ENCODE data around the gene KLK3.
"Not testable (repeated sequence)": the region's sequence is repeated elsewhere in the genome, so short reads cannot be mapped to it uniquely, and the experiment has no call there.

The KLK3 gene

GRCh38 chr19:50854636-50855410 is at the start of gene KLK3:
Gene KLK3 (plus strand): TSS chr19:50854915. CDS start chr19:50854956, 41 bp downstream.
- DNase-seq (ENCODE audit: low spot score) = no peak

- no peak for DNase-seq (ENCODE audit: low spot score)
Measured at GRCh38 chr19:50808856-50809255, 45.9 kb upstream of the KLK3 start.

- not testable (repeated sequence) for DNase-seq (ENCODE audit: low spot score)
Measured at GRCh38 chr19:50811622-50812238, 43.0 kb upstream of the KLK3 start.

- no peak for DNase-seq (ENCODE audit: low spot score)
Measured at GRCh38 chr19:50812474-50812873, 42.2 kb upstream of the KLK3 start.

- no peak for DNase-seq (ENCODE audit: low spot score)
Measured at GRCh38 chr19:50814883-50815282, 39.8 kb upstream of the KLK3 start.

GRCh38 chr19:50815439-50815838 is 39.3 kb upstream of the KLK3 start:
- DNase-seq (ENCODE audit: low spot score) = no peak

- DNase-seq (ENCODE audit: low spot score) = no peak
Measured at GRCh38 chr19:50817941-50818858, 36.5 kb upstream of the KLK3 start.

GRCh38 chr19:50818859-50819472 is 35.7 kb upstream of the KLK3 start:
- DNase-seq (ENCODE audit: low spot score) = no peak

- no peak for DNase-seq (ENCODE audit: low spot score)
Measured at GRCh38 chr19:50819636-50820035, 35.1 kb upstream of the KLK3 start.

GRCh38 chr19:50820086-50820485 is 34.6 kb upstream of the KLK3 start:
- DNase-seq (ENCODE audit: low spot score) = no peak

- no peak for DNase-seq (ENCODE audit: low spot score)
Measured at GRCh38 chr19:50820549-50821247, 34.0 kb upstream of the KLK3 start.

GRCh38 chr19:50821248-50821612 is 33.5 kb upstream of the KLK3 start:
- no peak for DNase-seq (ENCODE audit: low spot score)

GRCh38 chr19:50821622-50822021 is 33.1 kb upstream of the KLK3 start:
- no peak for DNase-seq (ENCODE audit: low spot score)

- DNase-seq (ENCODE audit: low spot score) = no peak
Measured at GRCh38 chr19:50822661-50823208, 32.0 kb upstream of the KLK3 start.

- DNase-seq (ENCODE audit: low spot score) = no peak
Measured at GRCh38 chr19:50823389-50824042, 31.2 kb upstream of the KLK3 start, which contains the start of gene KLK1. Gene KLK1 (minus strand): TSS chr19:50823787. CDS start chr19:50823748, 39 bp downstream.

- DNase-seq (ENCODE audit: low spot score) = no peak
Measured at GRCh38 chr19:50826492-50827240, 28.0 kb upstream of the KLK3 start.

- DNase-seq (ENCODE audit: low spot score) = no peak
Measured at GRCh38 chr19:50827476-50827875, 27.2 kb upstream of the KLK3 start.

- no peak for DNase-seq (ENCODE audit: low spot score)
Measured at GRCh38 chr19:50829801-50830200, 24.9 kb upstream of the KLK3 start.

GRCh38 chr19:50830266-50831025 is 24.3 kb upstream of the KLK3 start:
- DNase-seq (ENCODE audit: low spot score) = no peak
